OCI-LY7 (cell line): ENCODE data around the gene B3GAT3. TPM values are rescaled to one million over a fixed set of nuclear protein-coding genes. Genes with fewer than 3 reads are reported as not detected.
A peak's percentile ranks its signal among the peaks of the same experiment; 100 is the strongest.

Source experiments
- Bru-seq: library from RNA; stranded (reverse); fragments of 400-500 nt; gene quantifications from one replicate; lab custom pipeline; 2021; lab: Mats Ljungman, UMichigan
- BruChase-seq, 2 experiments: library from RNA; stranded (reverse); fragments of 400-500 nt; gene quantifications; one replicate each; lab custom pipeline; 2021; lab: Mats Ljungman, UMichigan
- BruUV-seq: library from RNA; stranded (reverse); fragments of 400-500 nt; replicated peaks from 2 replicates; lab custom pipeline; 2021; lab: Mats Ljungman, UMichigan
- CTCF ChIA-PET: fragments of 300-600 bp; sonication (Branson Sonifier 250); formaldehyde crosslinking; loops from one replicate; lab custom pipeline; 2022; ENCODE audit warnings: antibody characterized with exemption; ENCODE audit not compliant: unreplicated experiment; lab: Charles Lee
- POLR2A ChIA-PET: fragments of 300-600 bp; sonication (Branson Sonifier 250); formaldehyde crosslinking; loops from one replicate; lab custom pipeline; 2022; ENCODE audit warnings: antibody characterized with exemption; lab: Charles Lee
- DNase-seq: peaks from one replicate; pipeline ENCODE4 v3.0.0-alpha.2; 2015; ENCODE audit warnings: low spot score
- H2AFZ ChIP-seq: fragments of 200-600 bp; sonication (generic), shearing (Covaris generic); 2 replicates; pipeline ENCODE4 v1.6.1; 2014; ENCODE audit warnings: mild to moderate bottlenecking, antibody characterized with exemption, low read length, moderate library complexity
- H3K27ac ChIP-seq: fragments of 200-600 bp; sonication (generic); 2 replicates; pipeline ENCODE4 v1.5.1; 2014; ENCODE audit warnings: mixed run types, low read depth, mild to moderate bottlenecking, moderate library complexity, low read length, inconsistent platforms; ENCODE audit not compliant: poor library complexity, severe bottlenecking
- H3K36me3 ChIP-seq: fragments of 200-600 bp; sonication (generic); 2 replicates; pipeline ENCODE4 v1.6.1; 2014; ENCODE audit warnings: mild to moderate bottlenecking, antibody characterized with exemption, low read length, moderate library complexity, mixed read lengths; ENCODE audit not compliant: insufficient read depth
- H3K4me1 ChIP-seq: fragments of 200-600 bp; sonication (generic); 2 replicates; pipeline ENCODE4 v1.5.1; 2014; ENCODE audit warnings: mild to moderate bottlenecking, low read length; ENCODE audit not compliant: insufficient read depth, poor library complexity, severe bottlenecking
- H3K4me2 ChIP-seq: fragments of 200-600 bp; sonication (generic); 2 replicates; pipeline ENCODE4 v1.6.1; 2014; ENCODE audit warnings: mild to moderate bottlenecking, low read length
- H3K4me3 ChIP-seq: fragments of 200-600 bp; sonication (generic); 2 replicates; pipeline ENCODE4 v1.5.1; 2014; ENCODE audit warnings: mild to moderate bottlenecking, low read depth, low read length; ENCODE audit not compliant: poor library complexity, severe bottlenecking
- H3K79me2 ChIP-seq: fragments of 200-600 bp; sonication (generic); 2 replicates; pipeline ENCODE4 v1.6.1; 2016; ENCODE audit warnings: low read depth, mild to moderate bottlenecking, low read length, moderate library complexity, mixed read lengths; ENCODE audit not compliant: insufficient read depth
- H3K9me2 ChIP-seq: fragments of 200-600 bp; sonication (generic); 2 replicates; pipeline ENCODE4 v1.6.1; 2016; ENCODE audit warnings: mild to moderate bottlenecking, low read length, mixed read lengths; ENCODE audit not compliant: insufficient read depth
- H3K9me3 ChIP-seq: fragments of 200-600 bp; sonication (generic); 2 replicates; pipeline ENCODE4 v1.6.1; 2014; ENCODE audit warnings: mild to moderate bottlenecking, mixed run types, low read length, mixed read lengths
- H4K20me1 ChIP-seq: fragments of 200-600 bp; sonication (generic); 2 replicates; pipeline ENCODE4 v1.6.1; 2014; ENCODE audit warnings: mild to moderate bottlenecking, antibody characterized with exemption, low read length, moderate library complexity, mixed read lengths; ENCODE audit not compliant: insufficient read depth
- EZH2phosphoT487 ChIP-seq: fragments of 200-600 bp; sonication (generic); IDR thresholded peaks from 2 replicates; pipeline ENCODE4 v1.6.1; 2018; ENCODE audit warnings: low read depth, borderline replicate concordance, mild to moderate bottlenecking, mixed run types, antibody characterized with exemption, low read length, moderate library complexity, mixed read lengths
- intact Hi-C: fragments of 100-400 bp; cut with micrococcal nuclease; formaldehyde crosslinking; loops from one replicate; pipeline ENCODE4 v1.10.0; 2022; ENCODE audit not compliant: unreplicated experiment
- long read RNA-seq: library from polyadenylated mRNA; stranded (forward); transcript quantifications from one replicate; pipeline ENCODE4 v2.0.0, GENCODE V29; 2022
- total RNA-seq, 2 experiments: library from RNA; depleted of rRNA in 1 of 2; stranded (reverse); fragments of >200 nt in 1 of 2; shearing (Covaris generic) in 1 of 2; gene quantifications; 2 replicates each; pipeline ENCODE4 v1.2.3, GENCODE V29; 2014 to 2022
- TF ChIP-seq, protein P1 (sequence below): fragments of 200-600 bp; sonication (generic); conservative IDR thresholded peaks from 2 replicates; pipeline ENCODE4 v1.5.1; 2014; ENCODE audit warnings: mild to moderate bottlenecking, antibody characterized with exemption, low read length, moderate library complexity, mixed read lengths

B3GAT3 gene
- total RNA-seq (2014; rRNA removed; shearing (Covaris generic)), result 55.8 and 74.3 TPM in 2 replicates
- 66.2 and 71.3 TPM in 2 replicates for total RNA-seq (2022)
- percentile 77 among the genes with signal in this experiment for Bru-seq, nascent RNA
- BruChase-seq, experiment 1, labeled RNA remaining after a 6-hour chase, result percentile 81 among the genes with signal in this experiment
- percentile 81 among the genes with signal in this experiment for BruChase-seq, experiment 2, labeled RNA remaining after a 2-hour chase
- long read RNA-seq, transcript B3GAT3-201 (5 exons, 1,641 nt), result major isoform, 44 of 65 reads
- long read RNA-seq, partial matches to known transcripts, result 6 of 65 reads
- long read RNA-seq, other reads (novel, unspliced or antisense), result 15 of 65 reads

DNA sequence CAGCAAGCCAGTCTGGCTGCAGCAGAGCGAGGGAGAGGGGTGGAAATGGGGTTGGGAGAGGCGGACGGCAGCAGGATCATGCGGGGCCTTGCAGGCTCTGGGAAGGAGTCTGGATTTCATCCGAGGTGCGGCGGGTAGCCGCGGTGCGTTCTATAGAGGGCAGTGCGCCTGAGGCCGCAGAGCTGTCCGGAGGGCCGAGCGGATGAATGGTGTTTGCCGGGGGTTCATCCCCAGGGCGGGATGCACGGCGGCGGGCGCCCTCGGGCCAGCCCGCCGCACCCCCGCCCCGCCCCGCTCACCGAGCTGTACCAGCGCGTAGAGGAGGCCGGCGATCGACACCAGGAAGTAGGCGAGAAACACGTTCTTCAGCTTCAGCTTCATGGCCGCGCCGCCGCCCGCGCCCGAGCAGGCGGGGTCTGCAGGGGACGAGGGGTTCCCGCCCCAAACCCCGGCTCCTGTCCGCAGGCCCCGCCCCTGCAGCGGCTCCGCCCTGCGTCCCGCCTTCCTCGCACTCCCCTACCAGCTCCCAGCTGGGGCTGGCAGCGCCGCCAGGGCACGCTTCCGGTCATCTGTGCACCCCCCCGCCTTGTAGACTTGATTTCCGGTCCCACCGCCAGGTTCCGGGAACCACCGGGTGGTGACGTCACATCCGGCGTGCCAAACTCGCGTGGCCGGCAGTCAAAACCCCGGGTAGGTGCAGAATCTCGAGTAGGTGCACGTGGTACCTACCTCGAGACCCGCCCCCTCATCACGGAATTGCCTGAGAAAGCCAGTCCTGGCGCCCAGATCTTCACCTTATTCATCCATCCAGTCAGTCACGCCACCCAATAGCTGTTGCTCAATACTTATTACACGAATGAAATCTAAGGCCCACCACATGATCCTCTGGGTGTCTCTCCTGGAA lies at the start of gene B3GAT3:
TSS of gene B3GAT3 (minus strand) at position 420 of the 904 bp plus-strand sequence. CDS start at position 381, 39 bp downstream.
- Histone ChIP-seq H4K20me1 (no peaks in the 10 kb centered on the region), H3K4me3 (peak within 1 kb of the TSS; percentile 79), H3K36me3 (peaks cover 45% of the 10 kb centered on the region), H3K9me3 (no peaks in the 10 kb centered on the region), H3K9me2 (no peaks in the 10 kb centered on the region), H3K27ac (peak within 1 kb of the TSS; percentile 83), H3K79me2 (peaks cover 24% of the 10 kb centered on the region), H3K4me1 (peaks cover 25% of the 10 kb centered on the region), H3K4me2 (peak within 1 kb of the TSS; percentile 98), H2AFZ (peak within 1 kb of the TSS; percentile 68; the same call in 1 of the 2 replicates)
- intact Hi-C loops, result loop anchor here (2.0 kb wide), 2 partner anchors 31 kb away; partner anchors contain the start of genes INTS5 and TUT1
- ChIA-PET POLR2A (interaction anchor here (0.5 to 2.7 kb wide), 16 partner anchors 11 to 150 kb away, joined by 3 to 17 read pairs (median 4); partner anchors contain the start of genes C11orf98, CSKMT, EEF1G and GANAB), CTCF (interaction anchor here (0.6 to 1.0 kb wide), 3 partner anchors 30 to 31 kb away, joined by 3 to 7 read pairs (median 4); partner anchors contain the start of gene INTS5)
- no TSS peak for BruUV-seq
- peak; percentile 99 for DNase-seq
- no peak for TF ChIP-seq EZH2phosphoT487
- TF ChIP-seq, protein P1, sequence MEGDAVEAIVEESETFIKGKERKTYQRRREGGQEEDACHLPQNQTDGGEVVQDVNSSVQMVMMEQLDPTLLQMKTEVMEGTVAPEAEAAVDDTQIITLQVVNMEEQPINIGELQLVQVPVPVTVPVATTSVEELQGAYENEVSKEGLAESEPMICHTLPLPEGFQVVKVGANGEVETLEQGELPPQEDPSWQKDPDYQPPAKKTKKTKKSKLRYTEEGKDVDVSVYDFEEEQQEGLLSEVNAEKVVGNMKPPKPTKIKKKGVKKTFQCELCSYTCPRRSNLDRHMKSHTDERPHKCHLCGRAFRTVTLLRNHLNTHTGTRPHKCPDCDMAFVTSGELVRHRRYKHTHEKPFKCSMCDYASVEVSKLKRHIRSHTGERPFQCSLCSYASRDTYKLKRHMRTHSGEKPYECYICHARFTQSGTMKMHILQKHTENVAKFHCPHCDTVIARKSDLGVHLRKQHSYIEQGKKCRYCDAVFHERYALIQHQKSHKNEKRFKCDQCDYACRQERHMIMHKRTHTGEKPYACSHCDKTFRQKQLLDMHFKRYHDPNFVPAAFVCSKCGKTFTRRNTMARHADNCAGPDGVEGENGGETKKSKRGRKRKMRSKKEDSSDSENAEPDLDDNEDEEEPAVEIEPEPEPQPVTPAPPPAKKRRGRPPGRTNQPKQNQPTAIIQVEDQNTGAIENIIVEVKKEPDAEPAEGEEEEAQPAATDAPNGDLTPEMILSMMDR, result 0 out of 2 replicates have a peak, but pooled peaks have one; percentile 20

DNA sequence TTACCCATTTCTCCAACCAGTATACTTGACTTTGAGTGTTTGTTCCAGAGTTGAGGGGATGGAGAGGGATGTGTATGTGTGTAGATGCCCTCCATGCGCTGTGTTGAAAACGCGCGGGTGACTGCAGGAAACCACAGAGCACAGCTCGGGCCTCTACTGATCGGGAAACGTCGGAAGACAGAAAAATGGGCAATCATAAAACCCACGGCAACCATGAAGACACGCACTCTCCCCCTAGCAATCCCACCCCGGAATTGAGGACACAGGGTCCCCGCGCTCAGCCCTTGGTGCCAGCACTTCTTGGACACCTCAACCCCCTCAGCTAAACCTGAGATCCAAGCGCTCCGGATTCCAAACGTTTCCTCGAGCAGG lies 49.4 kb upstream of the B3GAT3 start:
- H3K79me2 ChIP-seq, result peaks cover 57% of the 10 kb centered on the region; the same call in 1 of the 2 replicates
- peak overlapping the region; percentile 67 for H2AFZ ChIP-seq
- intact Hi-C loops, result loop anchor here (5.0 kb wide), 2 partner anchors 56 to 101 kb away; partner anchors contain the start of genes HNRNPUL2, TAF6L and TTC9C
- peak overlapping the region; percentile 85 for H3K4me2 ChIP-seq
- H4K20me1 ChIP-seq, result peaks cover 6% of the 10 kb centered on the region; the same call in 1 of the 2 replicates
- ChIA-PET CTCF (interaction anchor here (0.6 kb wide), 1 partner anchor 246 kb away, joined by 3 read pairs; no protein-coding TSS in a partner anchor), POLR2A (interaction anchor here (0.9 to 2.5 kb wide), 11 partner anchors 8 to 184 kb away, joined by 3 to 13 read pairs (median 5); partner anchors contain the start of genes B3GAT3, BSCL2, GNG3 and MTA2)
- no peaks in the 10 kb centered on the region for H3K9me3 ChIP-seq
- no peaks in the 10 kb centered on the region for H3K9me2 ChIP-seq
- peaks cover 59% of the 10 kb centered on the region for H3K4me1 ChIP-seq
- peak overlapping the region; percentile 81 for H3K4me3 ChIP-seq
- peaks cover 58% of the 10 kb centered on the region for H3K36me3 ChIP-seq
- peak overlapping the region; percentile 73 for H3K27ac ChIP-seq
- no TSS peak for BruUV-seq
- no peak for DNase-seq
- TF ChIP-seq, protein P1, result no peak
